ENCODE measurements around the gene ARMH4. TPM values are rescaled to one million over a fixed set of nuclear protein-coding genes. Genes with fewer than 3 reads are reported as not detected.

Gene ARMH4
- total and polyA plus RNA-seq, 10 of the 15 experiments (the other 5 are each of a cell fraction or from before 2014, with no cell fraction given): 0.50 to 0.97 (median 0.60) TPM; not detected in 7

- TF ChIP-seq PAX5 (IDR thresholded peaks at IDR 0.05; ENCODE audit: borderline replicate concordance, low read depth, low read length) (no peak), ZNF207 (IDR thresholded peaks at IDR 0.05; ENCODE audit: borderline replicate concordance) (no peak), SIX5 (IDR thresholded peaks at IDR 0.05; ENCODE audit: low read depth, low read length, severe bottlenecking) (no peak), LARP7 (IDR thresholded peaks at IDR 0.05) (peak; percentile 62; the same call in 1 of the 2 replicates), EGR1 (IDR thresholded peaks at IDR 0.05; ENCODE audit: borderline replicate concordance in 1 of 2, low read depth in 2 of 2, low read length in 2 of 2) (peak in 1 of 2 experiments; percentile 71; a peak in 1 of 3 replicates), IKZF1 (conservative IDR thresholded peaks at IDR 0.05) (0 out of 2 replicates have a peak, but pooled peaks have one; percentile 33)
These were observed at the start of gene ARMH4 (continued) for GRCh38 chr14:58152014-58152857.

DNA sequence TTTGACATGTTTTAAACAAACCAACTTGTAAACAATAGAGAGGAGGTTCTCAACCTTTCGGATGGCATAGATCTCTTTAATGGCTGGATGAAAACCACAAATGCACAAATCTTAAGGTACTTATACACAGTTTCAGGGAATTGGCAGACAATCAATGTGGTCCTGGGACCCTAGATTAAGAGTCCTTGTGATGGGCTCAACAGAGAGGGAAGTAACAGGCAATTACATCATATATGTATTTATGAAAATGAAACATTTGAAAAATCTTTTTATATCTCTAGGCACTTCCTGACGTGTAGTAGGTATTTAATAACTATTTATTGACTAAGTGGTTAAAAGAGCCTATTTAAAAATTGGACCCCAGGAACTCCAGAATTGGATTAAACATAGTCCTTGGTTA lies 48.8 kb upstream of the ARMH4 start:
- peak overlapping the region; percentile 46 for H3K4me2 ChIP-seq (ENCODE audit: control insufficient read depth, insufficient read depth)
- no peaks in the 10 kb centered on the region for H3K9me3 ChIP-seq (replicated peaks; ENCODE audit: control insufficient read depth, insufficient read depth, low read length)
- intact Hi-C loops (cut with micrococcal nuclease; ENCODE audit: unreplicated experiment) (loop anchor here (5.0 kb wide), 2 partner anchors 36 to 1146 kb away; no protein-coding TSS in a partner anchor), in situ Hi-C loops (cut with MboI) (no loop called here)
- peak overlapping the region; percentile 70 for H3K27ac ChIP-seq (ENCODE audit: control insufficient read depth, insufficient read depth)
- BruUV-seq (replicated peaks): TSS peak; percentile 87
- no peaks in the 10 kb centered on the region for H3K36me3 ChIP-seq (ENCODE audit: control insufficient read depth in 2 of 2, insufficient read depth in 2 of 2, low read length in 1 of 2)
- peak overlapping the region; percentile 81 for H3K9ac ChIP-seq (ENCODE audit: control insufficient read depth, insufficient read depth, low read length)
- DNase-seq (ENCODE audit: low read depth, low spot score): no peak
- ChIA-PET CTCF (interaction anchor here (1.0 kb wide), 1 partner anchor 34 kb away, joined by 3 read pairs; no protein-coding TSS in a partner anchor), POLR2A (interaction anchor here (1.0 kb wide), 1 partner anchor 38 kb away, joined by 3 read pairs; no protein-coding TSS in a partner anchor), RAD21 (ENCODE audit: unreplicated experiment) (interaction anchor here (1.5 kb wide), 1 partner anchor 98 kb away, joined by 4 read pairs; the partner anchor contains the start of gene ARID4A), SMC1A (ENCODE audit: uncharacterized antibody, unreplicated experiment) (interaction anchor here (1.0 kb wide), 2 partner anchors 10 to 45 kb away, joined by 3 read pairs; no protein-coding TSS in a partner anchor)
- peak overlapping the region; percentile 98 for H2AFZ ChIP-seq (ENCODE audit: control insufficient read depth, low read depth, low read length)
- WGBS (ENCODE audit: insufficient coverage, insufficient replicate concordance, low lambda C conversion rate, missing lambda C conversion rate): 0% methylated on average over 2 of the region's 2 CpGs
- peaks cover 20% of the 10 kb centered on the region for H3K79me2 ChIP-seq (ENCODE audit: control insufficient read depth, insufficient read depth, low read length)
- TF ChIP-seq CREM (IDR thresholded peaks at IDR 0.05; ENCODE audit: low read depth) (no peak), BHLHE40 (IDR thresholded peaks at IDR 0.05; ENCODE audit: borderline replicate concordance in 1 of 2, low read depth in 2 of 2, low read length in 1 of 2) (no peak), KLF5 (IDR thresholded peaks at IDR 0.05; ENCODE audit: partially characterized antibody) (no peak), EED (IDR thresholded peaks at IDR 0.05; ENCODE audit: low read depth) (no peak), ASH2L (IDR thresholded peaks at IDR 0.05; ENCODE audit: borderline replicate concordance, low read depth) (no peak), FOS (IDR thresholded peaks at IDR 0.05; ENCODE audit: borderline replicate concordance, extremely low read depth, insufficient read length) (no peak), RELB (IDR thresholded peaks at IDR 0.05; ENCODE audit: low read depth) (no peak), ZNF207 (IDR thresholded peaks at IDR 0.05; ENCODE audit: borderline replicate concordance) (no peak), ESRRA (IDR thresholded peaks at IDR 0.05; ENCODE audit: low read length) (no peak), HSF1 (IDR thresholded peaks at IDR 0.05; ENCODE audit: low read depth, low read length) (no peak)
- TF ChIP-seq, protein P1, sequence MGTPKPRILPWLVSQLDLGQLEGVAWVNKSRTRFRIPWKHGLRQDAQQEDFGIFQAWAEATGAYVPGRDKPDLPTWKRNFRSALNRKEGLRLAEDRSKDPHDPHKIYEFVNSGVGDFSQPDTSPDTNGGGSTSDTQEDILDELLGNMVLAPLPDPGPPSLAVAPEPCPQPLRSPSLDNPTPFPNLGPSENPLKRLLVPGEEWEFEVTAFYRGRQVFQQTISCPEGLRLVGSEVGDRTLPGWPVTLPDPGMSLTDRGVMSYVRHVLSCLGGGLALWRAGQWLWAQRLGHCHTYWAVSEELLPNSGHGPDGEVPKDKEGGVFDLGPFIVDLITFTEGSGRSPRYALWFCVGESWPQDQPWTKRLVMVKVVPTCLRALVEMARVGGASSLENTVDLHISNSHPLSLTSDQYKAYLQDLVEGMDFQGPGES (IDR thresholded peaks at IDR 0.05): no peak
- H4K20me1 ChIP-seq (ENCODE audit: control insufficient read depth, insufficient read depth): no peaks in the 10 kb centered on the region
- no peak for FAIRE-seq
- H3K4me3 ChIP-seq: peak overlapping the region; percentile 96
- no peaks in the 10 kb centered on the region; the same call in 1 of the 2 replicates for H3K4me1 ChIP-seq (ENCODE audit: control insufficient read depth, insufficient read depth, low read length)
- ATAC-seq: peak; percentile 3; the same call in 1 of the 3 replicates
- H3K27me3 ChIP-seq (replicated peaks in 1 of 2; ENCODE audit: control insufficient read depth in 2 of 2, insufficient read depth in 2 of 2, low read length in 1 of 2): no peaks in the 10 kb centered on the region
